ENCODE measurements around the gene SAMD4B. TPM values are rescaled to one million over a fixed set of nuclear protein-coding genes. Genes with fewer than 3 reads are reported as not detected.
A peak's percentile ranks its signal among the peaks of the same experiment; 100 is the strongest.

SAMD4B gene
- total RNA-seq, 1 experiment from 2014 or later: 164 TPM

- TF ChIP-seq CDX4 (CRISPR knock-in tag; IDR thresholded peaks at IDR 0.05; ENCODE audit: borderline replicate concordance) (no peak), ZNF121 (CRISPR knock-in tag; IDR thresholded peaks at IDR 0.05) (no peak), TEAD4 (CRISPR knock-in tag; IDR thresholded peaks at IDR 0.05) (no peak), PREB (CRISPR knock-in tag; IDR thresholded peaks at IDR 0.05; ENCODE audit: borderline replicate concordance) (no peak), ZBTB21 (CRISPR knock-in tag; IDR thresholded peaks at IDR 0.05; ENCODE audit: borderline replicate concordance) (peak; percentile 70), GTF2I (CRISPR knock-in tag; conservative IDR thresholded peaks at IDR 0.05) (no peak), NFE2L1 (CRISPR knock-in tag; IDR thresholded peaks at IDR 0.05) (no peak), KAT7 (CRISPR knock-in tag; IDR thresholded peaks at IDR 0.05; ENCODE audit: borderline replicate concordance) (no peak), ATF3 (CRISPR knock-in tag; conservative IDR thresholded peaks at IDR 0.05) (no peak), ZNF317 (CRISPR knock-in tag; IDR thresholded peaks at IDR 0.05; ENCODE audit: borderline replicate concordance, low read depth) (no peak), ZNF425 (CRISPR knock-in tag; conservative IDR thresholded peaks at IDR 0.05) (no peak), ZNF138 (CRISPR knock-in tag; conservative IDR thresholded peaks at IDR 0.05) (0 out of 2 replicates have a peak, but pooled peaks have one; percentile 83), FOXK1 (CRISPR knock-in tag; IDR thresholded peaks at IDR 0.05) (peak; percentile 75), SOX15 (CRISPR knock-in tag; IDR thresholded peaks at IDR 0.05) (no peak), ZMAT4 (CRISPR knock-in tag; IDR thresholded peaks at IDR 0.05) (no peak), FOXJ3 (CRISPR knock-in tag; IDR thresholded peaks at IDR 0.05; ENCODE audit: borderline replicate concordance) (no peak), HMGA2 (CRISPR knock-in tag; IDR thresholded peaks at IDR 0.05) (no peak), USF1 (CRISPR knock-in tag; IDR thresholded peaks at IDR 0.05) (peak; percentile 71), OVOL2 (CRISPR knock-in tag; IDR thresholded peaks at IDR 0.05; ENCODE audit: borderline replicate concordance) (no peak), CBFB (CRISPR knock-in tag; IDR thresholded peaks at IDR 0.05; ENCODE audit: low read depth) (no peak), TCF7 (CRISPR knock-in tag; IDR thresholded peaks at IDR 0.05; ENCODE audit: low read depth) (no peak), MLX (CRISPR knock-in tag; IDR thresholded peaks at IDR 0.05) (0 out of 2 replicates have a peak, but pooled peaks have one; percentile 39), ARID4B (CRISPR knock-in tag; IDR thresholded peaks at IDR 0.05; ENCODE audit: borderline replicate concordance) (peak; percentile 39), MAX (CRISPR knock-in tag; IDR thresholded peaks at IDR 0.05) (peak; percentile 94), NR1H2 (CRISPR knock-in tag; IDR thresholded peaks at IDR 0.05) (no peak), ZNF416 (CRISPR knock-in tag; IDR thresholded peaks at IDR 0.05) (no peak), JUN (CRISPR knock-in tag; IDR thresholded peaks at IDR 0.05) (peak; percentile 76; the same call in 1 of the 2 replicates), RORB (CRISPR knock-in tag; IDR thresholded peaks at IDR 0.05) (no peak), SP1 (CRISPR knock-in tag; conservative IDR thresholded peaks at IDR 0.05) (peak; percentile 64; the same call in 1 of the 2 replicates), EMX1 (CRISPR knock-in tag; IDR thresholded peaks at IDR 0.05) (no peak)
Measured at GRCh38 chr19:39307822-39308530, 34.2 kb upstream of the SAMD4B start (continued).

All from WTC11 (cell line).